Measurements from ENCODE around the gene SV2B.

DNA sequence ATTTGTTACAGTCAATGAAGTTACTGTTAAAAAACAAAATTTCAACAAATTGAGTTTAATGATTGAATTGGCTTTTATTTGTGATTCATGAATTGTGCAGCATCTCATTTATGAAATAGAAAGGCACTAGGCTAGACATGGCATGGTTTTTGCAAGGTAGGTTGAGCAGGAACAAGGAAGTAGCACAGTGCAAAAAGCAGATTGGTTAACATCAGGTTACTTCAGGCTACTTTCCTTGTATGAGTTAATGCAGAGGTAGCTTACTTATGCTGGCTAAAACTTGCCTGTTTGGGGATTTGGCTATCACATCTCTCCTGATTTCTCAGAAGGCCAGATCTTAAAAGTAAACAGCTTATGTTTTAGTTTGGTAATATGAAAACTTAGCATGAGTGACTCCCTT lies 23.0 kb upstream of the SV2B start:
- TF ChIP-seq, protein P1, sequence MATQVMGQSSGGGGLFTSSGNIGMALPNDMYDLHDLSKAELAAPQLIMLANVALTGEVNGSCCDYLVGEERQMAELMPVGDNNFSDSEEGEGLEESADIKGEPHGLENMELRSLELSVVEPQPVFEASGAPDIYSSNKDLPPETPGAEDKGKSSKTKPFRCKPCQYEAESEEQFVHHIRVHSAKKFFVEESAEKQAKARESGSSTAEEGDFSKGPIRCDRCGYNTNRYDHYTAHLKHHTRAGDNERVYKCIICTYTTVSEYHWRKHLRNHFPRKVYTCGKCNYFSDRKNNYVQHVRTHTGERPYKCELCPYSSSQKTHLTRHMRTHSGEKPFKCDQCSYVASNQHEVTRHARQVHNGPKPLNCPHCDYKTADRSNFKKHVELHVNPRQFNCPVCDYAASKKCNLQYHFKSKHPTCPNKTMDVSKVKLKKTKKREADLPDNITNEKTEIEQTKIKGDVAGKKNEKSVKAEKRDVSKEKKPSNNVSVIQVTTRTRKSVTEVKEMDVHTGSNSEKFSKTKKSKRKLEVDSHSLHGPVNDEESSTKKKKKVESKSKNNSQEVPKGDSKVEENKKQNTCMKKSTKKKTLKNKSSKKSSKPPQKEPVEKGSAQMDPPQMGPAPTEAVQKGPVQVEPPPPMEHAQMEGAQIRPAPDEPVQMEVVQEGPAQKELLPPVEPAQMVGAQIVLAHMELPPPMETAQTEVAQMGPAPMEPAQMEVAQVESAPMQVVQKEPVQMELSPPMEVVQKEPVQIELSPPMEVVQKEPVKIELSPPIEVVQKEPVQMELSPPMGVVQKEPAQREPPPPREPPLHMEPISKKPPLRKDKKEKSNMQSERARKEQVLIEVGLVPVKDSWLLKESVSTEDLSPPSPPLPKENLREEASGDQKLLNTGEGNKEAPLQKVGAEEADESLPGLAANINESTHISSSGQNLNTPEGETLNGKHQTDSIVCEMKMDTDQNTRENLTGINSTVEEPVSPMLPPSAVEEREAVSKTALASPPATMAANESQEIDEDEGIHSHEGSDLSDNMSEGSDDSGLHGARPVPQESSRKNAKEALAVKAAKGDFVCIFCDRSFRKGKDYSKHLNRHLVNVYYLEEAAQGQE (IDR thresholded peaks at IDR 0.05; ENCODE audit: insufficient read depth in 1 of 2, low read depth in 2 of 2, low read length in 2 of 2) = no peak
- no peak for TF ChIP-seq TAF1 (IDR thresholded peaks at IDR 0.05; ENCODE audit: borderline replicate concordance, insufficient read depth, low read length)
- no peak for TF ChIP-seq POLR2AphosphoS5 (IDR thresholded peaks at IDR 0.05; ENCODE audit: low read depth, low read length)

Data from PFSK-1 (cell line).